Upper lobe of left lung (tissue), 6 donors: ENCODE measurements around the gene COL4A6. TPM values are rescaled to one million over a fixed set of nuclear protein-coding genes. Genes with fewer than 3 reads are reported as not detected.

Experiments used
- ATAC-seq, 2 donors: fragments of 200-7000 bp; cut with Tn5 transposase; one replicate each; pipeline ENCODE4 v1.9.1; 2022; ENCODE audit warnings: mild to moderate bottlenecking in 2 of 2, moderate library complexity in 2 of 2; ENCODE audit not compliant: low FRiP score in 2 of 2
- DNase-seq, 2 donors: peaks; one replicate each; pipeline ENCODE4 v3.0.0-alpha.2; 2019 to 2020
- H3K27ac ChIP-seq, 4 donors: fragments of 200-600 bp; sonication (generic); one replicate each; pipeline ENCODE4 v1.5.1; 2016 to 2019
- H3K27me3 ChIP-seq, 4 donors: fragments of 200-600 bp; sonication (generic); one replicate each; pipeline ENCODE4 v1.5.1; 2017 to 2019
- H3K36me3 ChIP-seq, 4 donors: fragments of 200-600 bp; sonication (generic); one replicate each; pipeline ENCODE4 v1.5.1; 2016 to 2019
- H3K4me1 ChIP-seq, 4 donors: fragments of 200-600 bp; sonication (generic); one replicate each; pipeline ENCODE4 v1.5.1; 2018 to 2019
- H3K4me3 ChIP-seq, 4 donors: fragments of 200-600 bp; sonication (generic); one replicate each; pipeline ENCODE4 v1.5.1; 2017 to 2019; ENCODE audit warnings: mild to moderate bottlenecking in 2 of 4, moderate library complexity in 1 of 4
- H3K9me3 ChIP-seq, 4 donors: fragments of 200-600 bp; sonication (generic); one replicate each; pipeline ENCODE4 v1.5.1; 2018 to 2019
- CTCF ChIP-seq, 6 experiments: fragments of 450-650 bp in 4 of 6; fragments of 200-600 bp in 2 of 6; sonication (generic) in 2 of 6; IDR thresholded peaks; one replicate each; pipeline ENCODE4 v1.5.1; 2016 to 2019; ENCODE audit warnings: antibody characterized with exemption in 6 of 6
- EP300 ChIP-seq, 4 donors: sonication (generic); formaldehyde crosslinking; IDR thresholded peaks; one replicate each; pipeline ENCODE4 v1.5.1; 2017; ENCODE audit warnings: antibody characterized with exemption in 4 of 4, control low read depth in 2 of 4
- POLR2A ChIP-seq, 4 donors: fragments of 450-650 bp; IDR thresholded peaks; one replicate each; pipeline ENCODE4 v1.5.1; 2016 to 2017; ENCODE audit warnings: antibody characterized with exemption in 4 of 4, mild to moderate bottlenecking in 2 of 4
- POLR2AphosphoS5 ChIP-seq, 2 donors: sonication (generic); formaldehyde crosslinking; IDR thresholded peaks; one replicate each; pipeline ENCODE4 v1.5.1; 2017; ENCODE audit warnings: antibody characterized with exemption in 2 of 2
- WGBS, 2 donors: methylation state at CpG; one replicate each; pipeline ENCODE4 v1.1.5; 2017 to 2018; 5-methylcytosine and 5-hydroxymethylcytosine counted together
- total RNA-seq, 6 donors: library from RNA; depleted of rRNA in 4 of 6; stranded (reverse); fragments of >200 nt in 4 of 6; gene quantifications; one replicate each; pipeline versions ENCODE4 v1.1.0 to v1.2.1, GENCODE V29; 2016 to 2021
- donor health status: DM: no; HTN: no; CAD: no; lungs with moderate emphysema.
- donor health status: DM: no; HTN: yes; CAD: no; lungs with severe emphysema.

Gene COL4A6
- total RNA-seq, 6 donors from 2014 or later: 0.52 to 3.8 (median 2.2) TPM

GRCh38 chrX:108442901-108443464 lies 4.8 kb upstream of the COL4A6 start:
- H3K4me1 ChIP-seq: no peaks in the 10 kb centered on the region
- WGBS, 2 donors: 34 to 57% methylated on average over 2 of the region's 2 CpGs
- ATAC-seq (no peak), DNase-seq (no peak)
- TF ChIP-seq POLR2AphosphoS5 (IDR thresholded peaks at IDR 0.05) (no peak), EP300 (IDR thresholded peaks at IDR 0.05) (no peak), CTCF (IDR thresholded peaks at IDR 0.05) (no peak), POLR2A (IDR thresholded peaks at IDR 0.05) (no peak)
- no peaks in the 10 kb centered on the region for H3K27me3 ChIP-seq
- no peak overlapping the region for H3K4me3 ChIP-seq
- no peaks in the 10 kb centered on the region for H3K9me3 ChIP-seq
- no peak overlapping the region for H3K27ac ChIP-seq
- no peaks in the 10 kb centered on the region for H3K36me3 ChIP-seq

GRCh38 chrX:108439961-108440696 lies 1.9 kb upstream of the COL4A6 start:
- Histone ChIP-seq H3K27ac (peak overlapping the region in 3 of 4 donors; percentile 30 to 59 (median 39)), H3K36me3 (no peaks in the 10 kb centered on the region), H3K9me3 (no peaks in the 10 kb centered on the region), H3K27me3 (no peaks in the 10 kb centered on the region), H3K4me3 (peak overlapping the region; percentile 13 to 53 (median 45)), H3K4me1 (no peaks in the 10 kb centered on the region)
- ATAC-seq: no peak
- TF ChIP-seq POLR2AphosphoS5 (IDR thresholded peaks at IDR 0.05): no peak
- TF ChIP-seq EP300 (IDR thresholded peaks at IDR 0.05): no peak
- no peak for TF ChIP-seq POLR2A (IDR thresholded peaks at IDR 0.05)
- no peak for TF ChIP-seq CTCF (IDR thresholded peaks at IDR 0.05)
- no peak for DNase-seq
- WGBS, 2 donors: 7 to 15% methylated on average over 14 to 25 of the region's 25 CpGs

- 3 to 18% methylated on average over 12 to 13 of the region's 13 CpGs for WGBS, 2 donors
- TF ChIP-seq POLR2AphosphoS5 (IDR thresholded peaks at IDR 0.05) (no peak), POLR2A (IDR thresholded peaks at IDR 0.05) (peak in 1 of 4 donors; percentile 20)
- ATAC-seq (peak; percentile 64 to 82), DNase-seq (peak in 1 of 2 donors; percentile 39)
- Histone ChIP-seq H3K9me3 (no peaks in the 10 kb centered on the region), H3K4me3 (peak within 1 kb of the TSS; percentile 13 to 53 (median 45)), H3K4me1 (no peaks in the 10 kb centered on the region), H3K27me3 (no peaks in the 10 kb centered on the region), H3K36me3 (no peaks in the 10 kb centered on the region), H3K27ac (peak within 1 kb of the TSS in 3 of 4 donors; percentile 30 to 59 (median 39))
These were observed 1.3 kb upstream of the COL4A6 start, which contains the start of gene COL4A5 for GRCh38 chrX:108439426-108439942. TSS of gene COL4A5 (plus strand) at chrX:108439838. CDS start at chrX:108440126, 288 bp downstream.

- DNase-seq: no peak
- 25 to 27% methylated on average over 14 to 20 of the region's 20 CpGs for WGBS, 2 donors
- Histone ChIP-seq H3K9me3 (no peaks in the 10 kb centered on the region), H3K27me3 (no peaks in the 10 kb centered on the region), H3K27ac (no peak overlapping the region), H3K4me3 (peak overlapping the region in 3 of 4 donors; percentile 25 to 35 (median 31)), H3K4me1 (no peaks in the 10 kb centered on the region), H3K36me3 (no peaks in the 10 kb centered on the region)
- TF ChIP-seq POLR2A (IDR thresholded peaks at IDR 0.05) (no peak), POLR2AphosphoS5 (IDR thresholded peaks at IDR 0.05) (no peak), EP300 (IDR thresholded peaks at IDR 0.05) (no peak), CTCF (IDR thresholded peaks at IDR 0.05) (no peak)
- no peak for ATAC-seq
These were observed 693 bp downstream of the COL4A6 start for GRCh38 chrX:108437349-108438109.

GRCh38 chrX:108435261-108435660 lies 3.0 kb downstream of the COL4A6 start:
- 77 to 88% methylated on average over 5 of the region's 5 CpGs for WGBS, 2 donors
- Histone ChIP-seq H3K27me3 (no peaks in the 10 kb centered on the region), H3K36me3 (no peaks in the 10 kb centered on the region)

More at GRCh38 chrX:108435261-108435660, 3.0 kb downstream of the COL4A6 start:
- no peak for TF ChIP-seq EP300 (IDR thresholded peaks at IDR 0.05)
- no peak for TF ChIP-seq CTCF (IDR thresholded peaks at IDR 0.05)
- no peak for TF ChIP-seq POLR2A (IDR thresholded peaks at IDR 0.05)
- TF ChIP-seq POLR2AphosphoS5 (IDR thresholded peaks at IDR 0.05): no peak
- Histone ChIP-seq H3K4me1 (no peaks in the 10 kb centered on the region), H3K4me3 (no peak overlapping the region), H3K9me3 (no peaks in the 10 kb centered on the region), H3K27ac (no peak overlapping the region)
- DNase-seq (no peak), ATAC-seq (no peak)
